SK-N-MC (cell line): ENCODE results near the gene EPN2.

ENCODE experiments used
- DNase-seq: peaks from one replicate; pipeline ENCODE4 v3.0.0-alpha.2; 2011; ENCODE audit warnings: low read depth, low spot score
- H3K27ac ChIP-seq: fragments of 200-600 bp; sonication (generic); 2 replicates; pipeline ENCODE4 v1.5.1; 2016; ENCODE audit warnings: mixed run types
- H3K36me3 ChIP-seq: fragments of 200-600 bp; sonication (generic); 2 replicates; pipeline ENCODE4 v1.6.1; 2017; ENCODE audit warnings: antibody characterized with exemption, low read length, mixed read lengths; ENCODE audit not compliant: insufficient read depth
- H3K4me3 ChIP-seq: fragments of 200-600 bp; sonication (generic); 2 replicates; pipeline ENCODE4 v1.5.1; 2016
- H3K9ac ChIP-seq: fragments of 200-600 bp; sonication (generic); 2 replicates; pipeline ENCODE4 v1.8.0; 2017; ENCODE audit warnings: mixed run types, mixed read lengths; ENCODE audit not compliant: insufficient read length
- H3K9me3 ChIP-seq: fragments of 200-600 bp; sonication (generic); 2 replicates; pipeline ENCODE4 v1.6.1; 2017; ENCODE audit warnings: low read depth, mild to moderate bottlenecking, antibody characterized with exemption, low read length, moderate library complexity, mixed read lengths
- EZH2 ChIP-seq: fragments of 200-600 bp; sonication (generic); IDR thresholded peaks from one replicate; pipeline ENCODE4 v1.6.1; 2017; ENCODE audit warnings: antibody characterized with exemption
- FOXP2 ChIP-seq: optimal IDR thresholded peaks from 2 replicates; pipeline ENCODE3; 2011; ENCODE audit warnings: mild to moderate bottlenecking, moderate library complexity; ENCODE audit not compliant: insufficient read depth; ENCODE audit errors: extremely low read length, control extremely low read depth
- POLR2AphosphoS5 ChIP-seq: IDR thresholded peaks from 2 replicates; pipeline ENCODE4 v1.6.1; 2012; ENCODE audit warnings: mild to moderate bottlenecking, low read depth, low read length, borderline replicate concordance

Gene EPN2

GRCh38 chr17:19304209-19304608 lies 67.0 kb downstream of the EPN2 start:
- DNase-seq, result no peak
- H3K36me3 ChIP-seq, result no peaks in the 10 kb centered on the region
- no peak overlapping the region for H3K27ac ChIP-seq
- no peak for TF ChIP-seq FOXP2
- TF ChIP-seq EZH2, result no peak
- no peak for TF ChIP-seq POLR2AphosphoS5
- H3K9me3 ChIP-seq, result no peaks in the 10 kb centered on the region
- H3K9ac ChIP-seq, result no peak overlapping the region
- H3K4me3 ChIP-seq, result no peak overlapping the region

DNA sequence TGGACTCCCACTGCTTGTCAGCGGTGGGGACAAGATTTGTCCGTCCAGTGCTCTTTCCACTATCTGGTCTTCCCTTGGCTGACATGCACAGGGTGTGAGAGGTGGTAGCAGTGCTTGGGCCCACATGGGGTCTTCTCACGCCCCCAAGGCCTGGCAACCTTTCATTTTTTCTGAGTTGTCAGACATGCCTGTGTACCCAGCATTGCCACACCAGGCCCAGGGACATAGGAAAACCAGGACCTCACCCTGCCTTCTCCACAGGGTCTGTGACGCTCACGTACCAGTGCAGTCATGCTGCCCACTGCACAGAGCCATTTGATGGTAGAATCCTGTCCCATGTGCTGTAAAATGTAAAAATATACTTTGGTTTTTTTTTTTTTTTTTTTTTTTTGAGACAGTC lies 67.6 kb downstream of the EPN2 start:
- Histone ChIP-seq H3K9ac (no peak overlapping the region), H3K4me3 (no peak overlapping the region), H3K36me3 (no peaks in the 10 kb centered on the region), H3K27ac (no peak overlapping the region), H3K9me3 (no peaks in the 10 kb centered on the region)
- TF ChIP-seq POLR2AphosphoS5, result no peak
- no peak for TF ChIP-seq FOXP2
- TF ChIP-seq EZH2, result no peak
- no peak for DNase-seq

- no peak for DNase-seq
- Histone ChIP-seq H3K9ac (no peak overlapping the region), H3K36me3 (no peaks in the 10 kb centered on the region), H3K9me3 (no peaks in the 10 kb centered on the region), H3K4me3 (no peak overlapping the region), H3K27ac (no peak overlapping the region)
- TF ChIP-seq POLR2AphosphoS5 (no peak), EZH2 (no peak), FOXP2 (no peak)
Measured at GRCh38 chr17:19305256-19305655, 68.1 kb downstream of the EPN2 start.

DNA sequence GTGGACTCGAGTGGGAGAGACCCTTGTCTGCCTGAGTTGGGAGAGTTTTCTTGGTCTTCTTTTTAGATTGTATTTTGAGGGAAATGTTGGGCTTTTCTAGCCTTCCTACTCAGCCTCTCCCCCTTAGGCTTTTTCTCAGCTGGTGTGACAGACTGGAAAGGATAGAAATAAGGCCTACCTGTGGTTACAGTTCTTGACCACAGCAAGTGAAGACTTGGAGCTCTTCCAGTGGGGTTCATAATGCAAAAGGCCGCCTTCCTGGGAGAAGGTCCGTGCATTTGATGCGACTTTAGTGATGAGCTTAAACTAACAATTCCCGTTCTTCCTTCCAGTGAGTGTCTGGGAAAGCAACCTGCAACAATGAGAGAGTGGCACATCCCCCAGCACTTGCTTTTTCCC lies 68.6 kb downstream of the EPN2 start:
- H3K27ac ChIP-seq, result no peak overlapping the region
- H3K4me3 ChIP-seq, result no peak overlapping the region
- no peak for DNase-seq
- no peaks in the 10 kb centered on the region for H3K9me3 ChIP-seq
- H3K36me3 ChIP-seq, result no peaks in the 10 kb centered on the region
- no peak overlapping the region for H3K9ac ChIP-seq
- TF ChIP-seq EZH2 (no peak), FOXP2 (no peak), POLR2AphosphoS5 (no peak)

DNA sequence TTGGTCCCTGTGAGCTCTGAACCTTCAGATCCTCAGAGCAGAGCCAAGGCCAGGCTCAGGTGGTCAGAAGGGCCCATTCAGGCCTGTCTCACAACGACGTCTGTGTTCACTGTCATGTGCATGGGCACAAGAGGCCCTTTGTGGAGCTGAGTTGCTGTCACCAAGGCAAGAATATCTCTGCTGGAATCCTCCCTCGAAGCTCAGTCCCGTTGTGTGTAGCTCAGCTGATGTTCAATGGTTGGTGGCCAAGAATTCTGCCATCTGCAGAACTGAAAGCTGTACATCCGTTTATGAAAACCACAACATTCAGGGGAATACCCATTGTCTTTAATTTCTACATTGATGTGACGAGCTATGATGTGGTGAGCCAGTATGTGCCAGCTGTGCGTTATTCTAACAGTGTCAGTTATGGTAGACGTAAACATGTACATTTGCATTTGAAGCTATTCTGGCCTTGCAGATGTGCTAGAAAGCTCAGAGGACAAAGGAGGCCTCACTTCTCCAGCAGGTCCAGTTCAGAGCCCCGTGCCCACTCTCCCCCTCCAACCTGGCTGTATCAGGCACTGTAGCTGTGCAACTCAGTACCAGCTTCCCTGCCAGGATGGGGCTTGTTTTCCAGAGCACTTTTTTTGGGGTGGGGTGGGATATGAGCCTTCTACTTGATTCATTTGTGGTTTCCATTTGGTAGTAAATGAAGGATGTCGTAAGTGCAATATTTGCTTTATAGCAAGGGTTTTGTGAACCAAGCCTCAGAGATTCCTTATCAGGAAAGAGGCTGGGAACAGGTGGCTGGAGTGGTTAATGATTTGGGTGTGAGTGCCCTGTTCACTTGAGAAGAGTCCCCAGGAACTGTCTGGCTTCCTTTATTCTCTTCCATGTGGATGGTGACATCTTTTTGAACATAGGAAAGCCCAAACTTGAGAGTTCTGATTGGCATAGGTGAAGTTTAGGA lies 69.3 kb downstream of the EPN2 start:
- Histone ChIP-seq H3K9ac (no peak overlapping the region), H3K27ac (no peak overlapping the region), H3K36me3 (no peaks in the 10 kb centered on the region), H3K9me3 (no peaks in the 10 kb centered on the region), H3K4me3 (no peak overlapping the region)
- no peak for DNase-seq
- TF ChIP-seq FOXP2, result no peak

GRCh38 chr17:19307521-19307920 lies 70.4 kb downstream of the EPN2 start:
- no peak for TF ChIP-seq EZH2
- TF ChIP-seq FOXP2, result no peak
- no peak for TF ChIP-seq POLR2AphosphoS5
- Histone ChIP-seq H3K9ac (no peak overlapping the region), H3K36me3 (peaks cover 7% of the 10 kb centered on the region; the same call in 1 of the 2 replicates), H3K27ac (no peak overlapping the region), H3K9me3 (no peaks in the 10 kb centered on the region), H3K4me3 (no peak overlapping the region)
- DNase-seq, result no peak

- no peak for TF ChIP-seq POLR2AphosphoS5
- TF ChIP-seq EZH2, result no peak
- TF ChIP-seq FOXP2, result no peak
- H3K9me3 ChIP-seq, result no peaks in the 10 kb centered on the region
- DNase-seq, result no peak
Measured at GRCh38 chr17:19308398-19308797, 71.2 kb downstream of the EPN2 start.

GRCh38 chr17:19309701-19310100 lies 72.5 kb downstream of the EPN2 start:
- no peaks in the 10 kb centered on the region for H3K9me3 ChIP-seq
- DNase-seq, result no peak
- H3K9ac ChIP-seq, result no peak overlapping the region
- no peak overlapping the region for H3K4me3 ChIP-seq
- peaks cover 7% of the 10 kb centered on the region; the same call in 1 of the 2 replicates for H3K36me3 ChIP-seq
- no peak overlapping the region for H3K27ac ChIP-seq
- TF ChIP-seq FOXP2 (no peak), POLR2AphosphoS5 (no peak), EZH2 (no peak)

More at GRCh38 chr17:19308398-19308797, 71.2 kb downstream of the EPN2 start:
- Histone ChIP-seq H3K4me3 (no peak overlapping the region), H3K27ac (no peak overlapping the region), H3K9ac (no peak overlapping the region), H3K36me3 (peaks cover 7% of the 10 kb centered on the region; the same call in 1 of the 2 replicates)
